Trophoblast cell (in vitro differentiated cells and primary cell): ENCODE results near the gene NAB2.
A peak's percentile ranks its signal among the peaks of the same experiment; 100 is the strongest.

Experiments
- DNase-seq, 2 donors: peaks; one replicate each; pipeline ENCODE4 v3.0.0-alpha.2; 2016
- H2AFZ ChIP-seq: 2 replicates; pipeline ENCODE4 v1.6.1; 2013; ENCODE audit warnings: low read length, moderate library complexity, mild to moderate bottlenecking; ENCODE audit not compliant: insufficient read depth, poor library complexity
- H2AK5ac ChIP-seq: 2 replicates; pipeline ENCODE4 v1.6.1; 2013; ENCODE audit warnings: mild to moderate bottlenecking, low read length
- H2BK120ac ChIP-seq: 2 replicates; pipeline ENCODE4 v1.6.1; 2013; ENCODE audit warnings: low read length, mild to moderate bottlenecking, moderate library complexity; ENCODE audit not compliant: insufficient read depth, poor library complexity
- H2BK12ac ChIP-seq: 2 replicates; pipeline ENCODE4 v1.6.1; 2013; ENCODE audit warnings: mild to moderate bottlenecking, low read length, moderate library complexity
- H2BK5ac ChIP-seq: 2 replicates; pipeline ENCODE4 v1.6.1; 2013; ENCODE audit warnings: low read length, low read depth, moderate library complexity, mild to moderate bottlenecking; ENCODE audit not compliant: poor library complexity
- H3K14ac ChIP-seq: 2 replicates; pipeline ENCODE4 v1.6.1; 2013; ENCODE audit warnings: mild to moderate bottlenecking, low read length
- H3K18ac ChIP-seq: 2 replicates; pipeline ENCODE4 v1.6.1; 2013; ENCODE audit warnings: mild to moderate bottlenecking, low read length
- H3K23ac ChIP-seq: 2 replicates; pipeline ENCODE4 v1.6.1; 2013; ENCODE audit warnings: low read length
- H3K27ac ChIP-seq: 2 replicates; pipeline ENCODE4 v1.5.1; 2013; ENCODE audit warnings: low read depth, mild to moderate bottlenecking, inconsistent platforms, low read length, moderate library complexity
- H3K27me3 ChIP-seq: 2 replicates; pipeline ENCODE4 v1.6.1; 2013; ENCODE audit warnings: inconsistent platforms, mild to moderate bottlenecking, low read length, moderate library complexity; ENCODE audit not compliant: insufficient read depth
- H3K36me3 ChIP-seq, 2 experiments: 1 replicate in 1 of 2; 2 replicates in 1 of 2; pipeline ENCODE4 v1.6.1; 2013; ENCODE audit warnings: low read length in 2 of 2, mild to moderate bottlenecking in 2 of 2, moderate library complexity in 1 of 2; ENCODE audit not compliant: insufficient read depth in 2 of 2, control insufficient read depth in 1 of 2
- H3K4ac ChIP-seq: 2 replicates; pipeline ENCODE4 v1.6.1; 2013; ENCODE audit warnings: low read depth, mild to moderate bottlenecking, low read length, moderate library complexity
- H3K4me1 ChIP-seq, 2 experiments: 1 replicate in 1 of 2; 2 replicates in 1 of 2; pipeline ENCODE4 v1.6.1; 2013; ENCODE audit warnings: low read length in 2 of 2, mild to moderate bottlenecking in 2 of 2, moderate library complexity in 1 of 2; ENCODE audit not compliant: insufficient read depth in 2 of 2, control insufficient read depth in 1 of 2
- H3K4me2 ChIP-seq: 2 replicates; pipeline ENCODE4 v1.6.1; 2013; ENCODE audit warnings: inconsistent platforms, mild to moderate bottlenecking, low read length, moderate library complexity
- H3K4me3 ChIP-seq: 2 replicates; pipeline ENCODE4 v1.5.1; 2013; ENCODE audit warnings: mild to moderate bottlenecking, low read depth, low read length, inconsistent platforms
- H3K79me1 ChIP-seq: one replicate; pipeline ENCODE4 v1.6.1; 2013; ENCODE audit warnings: low read length
- H3K79me2 ChIP-seq: 2 replicates; pipeline ENCODE4 v1.6.1; 2013; ENCODE audit warnings: low read length, mild to moderate bottlenecking; ENCODE audit not compliant: control insufficient read depth, insufficient read depth, poor library complexity
- H3K9ac ChIP-seq: 2 replicates; pipeline ENCODE4 v1.6.1; 2013; ENCODE audit warnings: mild to moderate bottlenecking, low read length
- H3K9me3 ChIP-seq: 2 replicates; pipeline ENCODE4 v1.6.1; 2013; ENCODE audit warnings: low read depth, mild to moderate bottlenecking, control low read depth, inconsistent platforms, low read length; ENCODE audit not compliant: insufficient read depth
- H4K12ac ChIP-seq: 2 replicates; pipeline ENCODE4 v1.6.1; 2013; ENCODE audit warnings: low read depth, mild to moderate bottlenecking, low read length, moderate library complexity
- H4K8ac ChIP-seq: 2 replicates; pipeline ENCODE4 v1.6.1; 2013; ENCODE audit warnings: low read depth, mild to moderate bottlenecking, low read length, moderate library complexity
- H4K91ac ChIP-seq: one replicate; pipeline ENCODE4 v1.6.1; 2013; ENCODE audit warnings: low read depth, mild to moderate bottlenecking, low read length, moderate library complexity
- WGBS: extraction: QIAGEN DNeasy Blood & Tissue Kit; methylation state at CpG from one replicate; pipeline ENCODE4 v1.1.7; 2013; ENCODE audit warnings: missing lambda C conversion rate; ENCODE audit not compliant: insufficient read length, insufficient coverage; ENCODE audit errors: extremely low coverage; 5-methylcytosine and 5-hydroxymethylcytosine counted together

Gene NAB2

DNA sequence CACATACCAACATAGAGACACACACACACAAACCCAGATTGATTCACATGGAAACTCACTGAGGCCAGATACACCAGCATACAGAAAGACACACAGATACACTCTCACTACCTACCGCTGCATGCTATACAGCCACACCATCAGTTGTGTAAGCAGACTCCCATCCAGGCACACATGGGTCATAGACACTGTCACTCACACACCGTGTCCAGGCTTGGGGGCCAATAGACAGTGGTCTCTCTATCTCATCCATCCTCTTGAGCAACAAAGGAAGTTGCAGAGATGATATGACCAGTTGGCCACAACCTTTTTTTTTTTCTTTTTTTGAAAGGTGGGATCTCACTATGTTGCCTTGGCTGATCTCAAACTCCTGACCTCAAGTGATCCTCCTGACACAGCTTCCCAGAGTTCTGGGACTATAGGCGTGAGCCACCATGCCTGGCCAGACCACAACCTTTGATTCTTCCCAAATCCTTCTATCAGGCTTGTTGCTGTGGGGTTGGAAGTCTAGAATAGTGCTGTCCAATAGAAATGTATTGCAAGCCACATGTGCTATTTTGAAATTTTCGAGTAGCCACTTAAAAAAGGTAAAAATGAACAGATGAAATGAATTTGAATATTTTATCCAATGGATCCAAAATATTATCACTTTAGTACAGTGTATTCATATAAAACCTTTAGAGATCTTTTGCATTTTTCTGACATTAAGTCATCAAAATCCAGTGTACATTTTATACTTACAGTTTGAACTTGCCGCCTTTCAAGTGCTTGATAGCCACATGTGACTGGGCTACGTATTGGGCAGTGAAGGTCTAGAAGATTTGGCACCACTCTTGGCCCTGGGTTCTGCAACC, 51.1 kb downstream of the NAB2 start:
- DNase-seq, result peak in 1 of 2 donors; percentile 63
- Histone ChIP-seq H4K91ac (no peak overlapping the region), H4K12ac (no peak overlapping the region), H3K9ac (peak overlapping the region; percentile 44), H3K4ac (no peak overlapping the region), H3K9me3 (no peaks in the 10 kb centered on the region), H2BK12ac (no peak overlapping the region), H3K4me2 (no peak overlapping the region), H3K4me1 (peaks cover 10 to 19% of the 10 kb centered on the region in 2 experiments), H3K79me1 (peaks cover 2% of the 10 kb centered on the region), H2AFZ (no peak overlapping the region), H3K14ac (no peak overlapping the region), H2BK5ac (no peak overlapping the region), H3K27ac (no peak overlapping the region), H2BK120ac (no peak overlapping the region), H3K18ac (no peak overlapping the region), H2AK5ac (no peak overlapping the region), H4K8ac (no peak overlapping the region), H3K23ac (no peak overlapping the region), H3K36me3 (peaks cover 54 to 67% of the 10 kb centered on the region in 2 experiments), H3K4me3 (no peak overlapping the region), H3K27me3 (no peaks in the 10 kb centered on the region), H3K79me2 (peaks cover 5% of the 10 kb centered on the region)
- WGBS, result no CpG with 5 or more reads among the region's 6 CpGs

DNA sequence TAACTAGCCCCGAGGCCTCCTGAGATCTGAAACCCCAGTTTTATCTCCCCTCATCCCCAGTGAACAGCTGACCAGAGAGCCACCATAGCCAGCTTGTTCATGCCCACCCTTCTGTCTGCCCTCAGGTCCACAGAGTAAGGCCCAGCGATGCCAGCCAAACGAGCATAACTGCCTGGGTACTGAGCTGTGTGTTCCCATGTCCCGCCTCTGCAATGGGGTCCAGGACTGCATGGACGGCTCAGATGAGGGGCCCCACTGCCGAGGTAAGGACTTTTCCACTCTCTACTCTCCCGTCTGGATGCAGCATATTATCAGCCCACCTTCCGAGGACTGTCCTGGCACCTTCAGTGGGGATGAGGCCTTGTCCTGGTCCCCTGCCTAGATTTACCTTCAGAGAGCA, 52.3 kb downstream of the NAB2 start:
- H3K27ac ChIP-seq, result no peak overlapping the region
- no CpG with 5 or more reads among the region's 8 CpGs for WGBS
- no peaks in the 10 kb centered on the region for H3K27me3 ChIP-seq
- no peak overlapping the region for H2BK12ac ChIP-seq
- no peak overlapping the region for H2BK120ac ChIP-seq
- peaks cover 2% of the 10 kb centered on the region for H3K79me2 ChIP-seq
- no peak overlapping the region for H3K23ac ChIP-seq
- no peak overlapping the region for H3K14ac ChIP-seq
- no peak overlapping the region for H2AK5ac ChIP-seq
- H3K9ac ChIP-seq, result no peak overlapping the region
- H4K8ac ChIP-seq, result no peak overlapping the region
- H2BK5ac ChIP-seq, result no peak overlapping the region
- no peak for DNase-seq
- H3K4ac ChIP-seq, result no peak overlapping the region
- peaks cover 2% of the 10 kb centered on the region for H3K79me1 ChIP-seq
- peaks cover 2 to 10% of the 10 kb centered on the region in 2 experiments for H3K4me1 ChIP-seq
- peaks cover 64 to 78% of the 10 kb centered on the region in 2 experiments for H3K36me3 ChIP-seq
- H4K91ac ChIP-seq, result no peak overlapping the region
- H3K4me2 ChIP-seq, result no peak overlapping the region
- H4K12ac ChIP-seq, result no peak overlapping the region
- H3K4me3 ChIP-seq, result no peak overlapping the region
- no peaks in the 10 kb centered on the region for H3K9me3 ChIP-seq
- H2AFZ ChIP-seq, result no peak overlapping the region
- H3K18ac ChIP-seq, result no peak overlapping the region

DNA sequence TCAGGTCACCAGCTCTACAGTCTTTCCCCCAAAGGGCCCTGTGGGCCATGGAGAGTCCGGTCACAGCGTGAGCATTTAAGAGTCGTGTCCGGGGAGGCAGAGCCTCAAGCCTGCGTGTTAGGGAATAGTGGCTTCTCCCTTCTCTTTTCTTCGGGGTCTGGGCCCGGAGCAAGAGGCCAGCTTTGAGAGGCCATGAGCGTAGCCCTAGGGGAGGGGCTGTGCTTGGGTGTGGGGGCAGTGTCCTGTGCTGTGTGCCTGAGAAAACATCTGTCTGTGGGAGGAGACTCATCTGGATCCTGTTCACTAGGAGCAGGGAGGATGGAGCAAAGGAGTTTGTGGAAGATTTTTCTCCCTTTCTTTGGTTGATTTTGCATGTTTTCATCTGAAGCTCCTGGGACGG, 53.2 kb downstream of the NAB2 start:
- H3K23ac ChIP-seq, result no peak overlapping the region
- no peaks in the 10 kb centered on the region for H3K79me2 ChIP-seq
- H4K8ac ChIP-seq, result no peak overlapping the region
- no peak overlapping the region for H2AK5ac ChIP-seq
- no peak for DNase-seq
- H3K4me2 ChIP-seq, result no peak overlapping the region
- no peak overlapping the region for H4K91ac ChIP-seq
- peaks cover 4 to 14% of the 10 kb centered on the region in 2 experiments for H3K4me1 ChIP-seq
- no peaks in the 10 kb centered on the region for H3K79me1 ChIP-seq
- H3K9ac ChIP-seq, result no peak overlapping the region
- no peak overlapping the region for H3K4ac ChIP-seq
- no peak overlapping the region for H4K12ac ChIP-seq
- no peak overlapping the region for H3K18ac ChIP-seq
- H2BK12ac ChIP-seq, result no peak overlapping the region
- H3K9me3 ChIP-seq, result no peaks in the 10 kb centered on the region
- H3K36me3 ChIP-seq, result peaks cover 64 to 82% of the 10 kb centered on the region in 2 experiments
- no peaks in the 10 kb centered on the region for H3K27me3 ChIP-seq
- H3K14ac ChIP-seq, result no peak overlapping the region
- H2AFZ ChIP-seq, result no peak overlapping the region
- no peak overlapping the region for H3K27ac ChIP-seq
- no CpG with 5 or more reads among the region's 9 CpGs for WGBS
- no peak overlapping the region for H2BK120ac ChIP-seq
- no peak overlapping the region for H3K4me3 ChIP-seq
- no peak overlapping the region for H2BK5ac ChIP-seq

DNA sequence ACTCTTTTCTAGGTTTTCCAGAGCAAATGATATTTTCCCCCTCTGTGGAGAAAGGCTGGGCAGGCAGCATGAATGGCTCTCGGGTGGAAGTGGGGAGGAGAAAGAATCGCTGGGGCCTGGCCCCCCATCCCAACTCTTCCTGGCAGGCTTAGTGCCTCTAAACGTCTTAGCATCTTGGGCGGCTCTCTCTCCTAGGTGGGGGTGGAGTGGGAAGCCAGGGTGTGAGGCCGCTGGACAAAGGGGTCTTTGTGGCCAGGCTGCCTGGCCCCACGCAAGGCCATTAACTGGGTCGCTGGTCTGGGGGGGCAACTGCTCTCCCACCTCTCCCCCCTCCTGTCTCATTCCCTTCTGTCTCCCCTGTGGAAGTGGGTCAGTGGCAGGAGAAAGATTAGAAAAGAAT, 53.8 kb downstream of the NAB2 start:
- no CpG with 5 or more reads among the region's 7 CpGs for WGBS

More for the DNA sequence above, 53.8 kb downstream of the NAB2 start:
- Histone ChIP-seq H3K27me3 (no peaks in the 10 kb centered on the region), H3K27ac (no peak overlapping the region), H2BK120ac (no peak overlapping the region), H4K8ac (no peak overlapping the region), H3K4me1 (peaks cover 9 to 20% of the 10 kb centered on the region in 2 experiments), H3K4ac (no peak overlapping the region), H3K4me2 (no peak overlapping the region), H2BK12ac (no peak overlapping the region), H3K18ac (no peak overlapping the region), H3K23ac (no peak overlapping the region), H4K12ac (no peak overlapping the region), H3K79me1 (no peaks in the 10 kb centered on the region), H3K9ac (no peak overlapping the region), H3K14ac (no peak overlapping the region), H2AFZ (no peak overlapping the region), H3K9me3 (no peaks in the 10 kb centered on the region), H4K91ac (no peak overlapping the region), H3K36me3 (peaks cover 69 to 85% of the 10 kb centered on the region in 2 experiments), H2BK5ac (no peak overlapping the region), H2AK5ac (no peak overlapping the region), H3K79me2 (no peaks in the 10 kb centered on the region), H3K4me3 (no peak overlapping the region)
- no peak for DNase-seq
